A549 treated with GW870086 at 1 μM for 4 hours (cell line): ENCODE data around the gene OR1J2. TPM values are rescaled to one million over a fixed set of nuclear protein-coding genes. Genes with fewer than 3 reads are reported as not detected.

Experiments
- total RNA-seq: library from RNA; stranded (reverse); fragments of 200-300 nt; extraction: Qiagen RNA extraction; gene quantifications from 5 replicates; pipeline ENCODE4 v1.2.3, GENCODE V29; 2022; ENCODE audit warnings: low read depth

OR1J2 gene, protein sequence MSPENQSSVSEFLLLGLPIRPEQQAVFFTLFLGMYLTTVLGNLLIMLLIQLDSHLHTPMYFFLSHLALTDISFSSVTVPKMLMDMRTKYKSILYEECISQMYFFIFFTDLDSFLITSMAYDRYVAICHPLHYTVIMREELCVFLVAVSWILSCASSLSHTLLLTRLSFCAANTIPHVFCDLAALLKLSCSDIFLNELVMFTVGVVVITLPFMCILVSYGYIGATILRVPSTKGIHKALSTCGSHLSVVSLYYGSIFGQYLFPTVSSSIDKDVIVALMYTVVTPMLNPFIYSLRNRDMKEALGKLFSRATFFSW
- total RNA-seq, result not detected in 5 replicates

DNA sequence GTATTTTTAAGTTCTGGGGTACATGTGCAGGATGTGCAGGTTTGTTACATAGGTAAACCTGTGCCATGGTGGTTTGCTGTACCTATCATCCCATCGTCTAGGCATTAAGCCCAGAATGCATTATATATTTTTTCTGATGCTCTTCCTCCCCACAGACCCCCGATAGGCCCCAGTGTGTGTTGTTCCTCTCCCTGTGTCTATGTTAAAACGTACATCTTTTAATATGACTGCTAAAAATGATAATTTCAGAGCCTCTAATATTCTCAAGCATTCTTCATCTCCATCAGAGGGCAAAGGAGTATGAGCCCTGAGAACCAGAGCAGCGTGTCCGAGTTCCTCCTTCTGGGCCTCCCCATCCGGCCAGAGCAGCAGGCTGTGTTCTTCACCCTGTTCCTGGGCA lies at the start of gene OR1J2:
OR1J2 (plus strand) TSS at position 301 of the 400 bp plus-strand sequence; CDS start at position 301, 0 bp downstream.

DNA sequence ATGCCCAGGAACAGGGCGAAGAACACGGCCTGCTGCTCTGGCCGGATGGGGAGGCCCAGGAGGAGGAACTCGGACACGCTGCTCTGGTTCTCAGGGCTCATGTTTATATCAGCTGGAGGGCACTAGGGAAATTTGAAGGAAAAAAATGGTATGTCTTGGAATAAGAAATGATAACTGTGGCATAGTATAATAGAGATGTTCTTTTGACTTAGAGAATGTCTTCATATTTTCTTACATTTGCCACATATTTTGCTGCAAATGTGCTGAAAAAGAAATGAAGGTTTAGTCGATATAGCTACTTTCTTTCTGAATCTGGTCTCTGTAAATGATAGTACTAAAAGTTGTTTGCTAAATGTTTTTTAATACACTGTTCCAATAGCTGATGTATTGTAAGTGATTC lies 32.8 kb upstream of the OR1J2 start, which contains the start of gene OR1J1:
OR1J1 (minus strand) TSS at position 101 of the 400 bp plus-strand sequence; CDS start at position 101, 0 bp downstream.

DNA sequence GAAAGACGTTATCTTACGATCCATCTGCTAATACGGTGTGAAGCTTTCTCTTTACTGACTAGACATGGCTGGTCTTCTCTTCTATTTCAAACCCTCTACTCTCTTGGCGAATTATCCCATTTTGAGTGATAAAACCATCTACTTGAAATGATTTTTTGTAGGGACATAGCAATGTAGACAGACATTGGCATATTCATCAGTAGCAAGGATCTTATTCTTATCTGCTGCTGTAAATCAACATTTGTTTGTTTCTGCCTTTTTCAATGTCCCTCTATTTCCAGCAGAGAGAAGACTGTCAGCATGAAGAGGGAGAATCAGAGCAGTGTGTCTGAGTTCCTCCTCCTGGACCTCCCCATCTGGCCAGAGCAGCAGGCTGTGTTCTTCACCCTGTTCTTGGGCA lies 8.2 kb downstream of the OR1J2 start, which contains the start of gene OR1J4:
OR1J4 (plus strand) TSS at position 301 of the 400 bp plus-strand sequence; CDS start at position 301, 0 bp downstream.

DNA sequence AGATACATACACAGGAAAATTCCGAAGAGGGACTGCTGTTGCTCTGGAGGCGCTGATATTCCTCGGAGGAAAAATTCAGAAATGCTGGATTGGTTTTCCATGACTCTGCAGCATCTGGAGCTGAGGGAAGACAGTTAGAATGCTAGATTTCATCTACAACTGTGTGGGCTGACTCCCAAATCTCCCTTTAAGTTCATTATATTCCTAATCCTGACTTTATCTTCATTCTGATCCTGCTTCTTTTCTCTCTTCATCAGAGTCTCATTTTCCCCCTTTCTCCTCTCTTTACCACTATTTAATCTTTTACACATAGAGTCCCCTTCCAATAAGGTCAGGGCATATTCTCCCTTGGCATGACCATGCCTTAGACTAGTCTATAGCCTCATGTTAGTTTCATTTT lies 16.6 kb downstream of the OR1J2 start, which contains the start of gene OR1N1:
OR1N1 (minus strand) TSS at position 101 of the 400 bp plus-strand sequence; CDS start at position 101, 0 bp downstream.

DNA sequence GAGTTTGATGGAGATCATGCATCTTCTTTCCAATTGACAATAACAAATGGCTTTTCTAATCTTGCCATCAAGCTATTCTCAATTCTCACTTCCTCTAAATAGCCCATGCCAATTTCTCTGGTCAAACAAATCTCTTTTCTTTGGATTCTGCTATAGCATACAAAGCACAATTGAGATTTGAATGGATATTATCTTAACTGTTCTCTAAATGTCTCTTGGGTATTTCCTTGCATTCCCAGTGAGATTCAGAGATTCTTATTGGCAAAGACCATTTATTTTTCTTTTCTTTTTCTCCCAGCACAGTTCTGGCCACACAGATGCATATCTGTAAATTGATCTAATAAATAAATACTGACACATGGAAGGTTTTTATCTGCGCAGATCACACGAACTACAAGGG lies 42.2 kb downstream of the OR1J2 start, which contains the start of gene OR1N2:
OR1N2 (plus strand) TSS at position 301 of the 400 bp plus-strand sequence. CDS start 100 bp downstream, outside the sequence.

Other genes with a start within 250 kb of the OR1J2 start
- 12.1 to 25.2 TPM (median 21.0 TPM) in 5 replicates for gene RBM18, start 246.0 kb upstream of the OR1J2 start, total RNA-seq
- gene MRRF, start 245.9 kb upstream of the OR1J2 start, total RNA-seq, result 62.2 to 75.9 TPM (median 67.0 TPM) in 5 replicates
- 1.0 to 1.8 TPM (median 1.4 TPM) in 5 replicates for gene PTGS1, start 139.8 kb upstream of the OR1J2 start, total RNA-seq
- not detected in 5 replicates for gene OR1J1, start 32.9 kb upstream of the OR1J2 start, total RNA-seq
- gene OR1J4, start 8.3 kb downstream of the OR1J2 start, total RNA-seq, result not detected in 5 replicates
- not detected in 5 replicates for gene OR1N1, start 16.5 kb downstream of the OR1J2 start, total RNA-seq
- gene OR1N2, start 42.3 kb downstream of the OR1J2 start, total RNA-seq, result not detected in 5 replicates
- not detected in 5 replicates for gene OR1L8, start 72.6 kb downstream of the OR1J2 start, total RNA-seq
- not detected in 5 replicates for gene OR1Q1, start 103.9 kb downstream of the OR1J2 start, total RNA-seq
- gene OR1B1, start 146.8 kb downstream of the OR1J2 start, total RNA-seq, result not detected in 5 replicates
- gene OR1L1, start 150.9 kb downstream of the OR1J2 start, total RNA-seq, result not detected in 5 replicates
- gene OR1L3, start 164.3 kb downstream of the OR1J2 start, total RNA-seq, result not detected in 5 replicates
- gene OR1L4, start 213.2 kb downstream of the OR1J2 start, total RNA-seq, result not detected in 5 replicates
- gene OR1L6, start 231.5 kb downstream of the OR1J2 start, total RNA-seq, result not detected in 5 replicates